Measurements from ENCODE around the gene CPE.

CPE gene

GRCh38 chr4:165542476-165542875 is 163.7 kb downstream of the CPE start:
- DNase-seq (ENCODE audit: low read depth in 2 of 3, low spot score in 2 of 3), result no peak

Measured in activated CD8-positive, alpha-beta memory T cell treated with anti-CD3 and anti-CD28 coated beads for 48 hours (primary cell).